K562 (cell line): ENCODE measurements around the gene CD164L2. TPM values are rescaled to one million over a fixed set of nuclear protein-coding genes. Genes with fewer than 3 reads are reported as not detected.

Source experiments
- CTBP1 ChIP-seq: fragments of 450-650 bp; IDR thresholded peaks from 2 replicates; pipeline ENCODE4 v1.6.1; 2016; ENCODE audit warnings: borderline replicate concordance
- ESRRA ChIP-seq: fragments of 450-650 bp; IDR thresholded peaks from 2 replicates; pipeline ENCODE4 v1.6.1; 2014; ENCODE audit warnings: low read depth, mild to moderate bottlenecking, moderate library complexity, borderline replicate concordance
- FUS ChIP-seq: fragments of 200-400 bp; formaldehyde crosslinking; optimal IDR thresholded peaks from 2 replicates; pipeline ENCODE3; 2017; ENCODE audit warnings: low read depth, low read length
- HDGF ChIP-seq: fragments of 450-650 bp; IDR thresholded peaks from 2 replicates; pipeline ENCODE4 v1.6.1; 2016
- IFI16 ChIP-seq: fragments of 250-450 bp; sonication (Bioruptor Pico); IDR thresholded peaks from 2 replicates; pipeline ENCODE4 v2.1.2; 2022; ENCODE audit warnings: mild to moderate bottlenecking, inconsistent platforms
- JUNB ChIP-seq: fragments of 450-650 bp; formaldehyde crosslinking; conservative IDR thresholded peaks from 2 replicates; pipeline ENCODE4 v1.4.0; 2020; ENCODE audit warnings: mild to moderate bottlenecking
- KDM4B ChIP-seq, 2 experiments: fragments of 450-650 bp in 1 of 2; sonication (generic) in 1 of 2; IDR thresholded peaks; 2 replicates each; pipeline ENCODE4 v1.6.1; 2016 to 2017; ENCODE audit warnings: borderline replicate concordance in 2 of 2, antibody characterized with exemption in 1 of 2, low read depth in 1 of 2, mild to moderate bottlenecking in 1 of 2
- MTF1 ChIP-seq: fragments of 250-450 bp; sonication (Bioruptor Pico); IDR thresholded peaks from 2 replicates; pipeline ENCODE4 v1.9.0; 2021; ENCODE audit warnings: moderate library complexity, mild to moderate bottlenecking, inconsistent platforms, borderline replicate concordance
- NFATC3 ChIP-seq: fragments of 450-650 bp; IDR thresholded peaks from 2 replicates; pipeline ENCODE4 v1.6.1; 2017; ENCODE audit warnings: mild to moderate bottlenecking
- NFIX ChIP-seq: fragments of 250-450 bp; sonication (Bioruptor Pico); IDR thresholded peaks from 2 replicates; pipeline ENCODE4 v1.4.0; 2020; ENCODE audit warnings: low read depth, mild to moderate bottlenecking, moderate library complexity
- RBM14 ChIP-seq: fragments of 200-400 bp; formaldehyde crosslinking; IDR thresholded peaks from 2 replicates; pipeline ENCODE4 v1.6.1; 2018; ENCODE audit warnings: low read depth, mild to moderate bottlenecking, low read length, moderate library complexity, borderline replicate concordance; ENCODE audit not compliant: insufficient read depth
- SAFB ChIP-seq: fragments of 200-400 bp; formaldehyde crosslinking; IDR thresholded peaks from 2 replicates; pipeline ENCODE4 v1.6.1; 2017; ENCODE audit warnings: low read depth, low read length, borderline replicate concordance
- SREBF1 ChIP-seq: fragments of 150-350 bp; IDR thresholded peaks from 2 replicates; pipeline ENCODE4 v1.6.1; 2014; ENCODE audit warnings: antibody characterized with exemption, low read depth, low read length, borderline replicate concordance
- SRSF7 ChIP-seq: fragments of 200-400 bp; formaldehyde crosslinking; optimal IDR thresholded peaks from 2 replicates; pipeline ENCODE3; 2017; ENCODE audit warnings: mild to moderate bottlenecking, low read depth, low read length
- TEAD4 ChIP-seq, 2 experiments: sonication (generic) in 1 of 2; formaldehyde crosslinking in 1 of 2; IDR thresholded peaks; 2 replicates each; pipeline versions ENCODE4 v1.6.1 to v1.8.0; 2012 to 2022; ENCODE audit warnings: borderline replicate concordance in 1 of 2, inconsistent platforms in 1 of 2, low read length in 1 of 2, mild to moderate bottlenecking in 1 of 2, missing genetic modification reagents in 1 of 2
- XRCC4 ChIP-seq: IDR thresholded peaks from one replicate; pipeline ENCODE4 v1.6.1; 2011; ENCODE audit not compliant: insufficient read depth, insufficient read length; ENCODE audit errors: extremely low read depth
- ZBTB2 ChIP-seq: fragments of 450-650 bp; IDR thresholded peaks from 2 replicates; pipeline ENCODE4 v1.6.1; 2016; ENCODE audit warnings: antibody characterized with exemption
- ZNF133 ChIP-seq: fragments of 250-450 bp; sonication (Bioruptor Pico); IDR thresholded peaks from 2 replicates; pipeline ENCODE4 v1.4.0; 2020; ENCODE audit warnings: mild to moderate bottlenecking
- ZNF3 ChIP-seq: fragments of 250-450 bp; sonication (Bioruptor Pico); IDR thresholded peaks from 2 replicates; pipeline ENCODE4 v1.5.0; 2021; ENCODE audit warnings: mild to moderate bottlenecking, moderate library complexity
- ZNF311 ChIP-seq: fragments of 250-450 bp; sonication (Bioruptor Pico); IDR thresholded peaks from 2 replicates; pipeline ENCODE4 v1.4.0; 2020; ENCODE audit warnings: mild to moderate bottlenecking, moderate library complexity
- ZNF444 ChIP-seq: fragments of 250-450 bp; sonication (Bioruptor Pico); IDR thresholded peaks from 2 replicates; pipeline ENCODE4 v1.4.0; 2020; ENCODE audit warnings: mild to moderate bottlenecking, moderate library complexity
- ZNF79 ChIP-seq: fragments of 250-450 bp; sonication (Bioruptor Pico); IDR thresholded peaks from 2 replicates; pipeline ENCODE4 v1.4.0; 2020; ENCODE audit warnings: low read depth, mild to moderate bottlenecking, moderate library complexity
- polyA plus RNA-seq, 8 experiments: library from polyadenylated mRNA; depleted of rRNA in 4 of 8; stranded (reverse) in 5 of 8; unstranded in 3 of 8; fragments of >200 nt; fragmentation: Nextera tagmentation in 2 of 8; fragmentation: Illumina TruSeq in 1 of 8; extraction: Ambion mirVana in 2 of 8; extraction: Trizol in 1 of 8; gene quantifications; 2 replicates each; pipeline versions ENCODE4 v1.2.1 to v1.2.3, GENCODE V29; 2011 to 2014; ENCODE audit warnings: inconsistent platforms in 1 of 8, missing spikeins in 1 of 8
- total RNA-seq, 7 experiments: library from RNA; depleted of rRNA in 6 of 7; stranded (reverse); fragments of >200 nt in 6 of 7; fragmentation: Illumina TruSeq in 2 of 7; extraction: Trizol in 2 of 7; gene quantifications; 2 replicates each; pipeline versions ENCODE4 v1.2.1 to v1.2.3, GENCODE V29; 2011 to 2021; ENCODE audit warnings: low replicate concordance in 1 of 7
- TF ChIP-seq, protein P1 (sequence below): fragments of 250-450 bp; sonication (Bioruptor Pico); IDR thresholded peaks from 2 replicates; pipeline ENCODE4 v1.5.0; 2020; ENCODE audit warnings: mild to moderate bottlenecking, borderline replicate concordance

The CD164L2 gene
- total and polyA plus RNA-seq, 9 of the 15 experiments (the other 6 are each of a cell fraction or from before 2014, with no cell fraction given), result 0.08 to 0.92 (median 0.38) TPM; not detected in 1

- TF ChIP-seq TEAD4 (IDR thresholded peaks at IDR 0.05; ENCODE audit: low read length) (peak; percentile 86), TEAD4 (CRISPR knock-in tag; IDR thresholded peaks at IDR 0.05; ENCODE audit: borderline replicate concordance) (no peak), KDM4B (IDR thresholded peaks at IDR 0.05; ENCODE audit: borderline replicate concordance in 2 of 2, low read depth in 1 of 2) (no peak), ZNF133 (CRISPR knock-in tag) (no peak), ZBTB2 (peak; percentile 87; the same call in 1 of the 2 replicates), SAFB (no peak), NFATC3 (no peak), RBM14 (no peak), IFI16 (CRISPR knock-in tag) (no peak), NFIX (no peak), SREBF1 (no peak), SRSF7 (no peak), XRCC4 (no peak), ZNF3 (CRISPR knock-in tag) (no peak), ZNF311 (CRISPR knock-in tag) (no peak), ZNF444 (CRISPR knock-in tag) (no peak), CTBP1 (peak; percentile 98), JUNB (CRISPR knock-in tag) (no peak), HDGF (peak; percentile 74; the same call in 1 of the 2 replicates), ZNF79 (CRISPR knock-in tag) (no peak), MTF1 (CRISPR knock-in tag) (no peak), FUS (no peak), ESRRA (peak; percentile 59; the same call in 1 of the 2 replicates)
- TF ChIP-seq, protein P1, sequence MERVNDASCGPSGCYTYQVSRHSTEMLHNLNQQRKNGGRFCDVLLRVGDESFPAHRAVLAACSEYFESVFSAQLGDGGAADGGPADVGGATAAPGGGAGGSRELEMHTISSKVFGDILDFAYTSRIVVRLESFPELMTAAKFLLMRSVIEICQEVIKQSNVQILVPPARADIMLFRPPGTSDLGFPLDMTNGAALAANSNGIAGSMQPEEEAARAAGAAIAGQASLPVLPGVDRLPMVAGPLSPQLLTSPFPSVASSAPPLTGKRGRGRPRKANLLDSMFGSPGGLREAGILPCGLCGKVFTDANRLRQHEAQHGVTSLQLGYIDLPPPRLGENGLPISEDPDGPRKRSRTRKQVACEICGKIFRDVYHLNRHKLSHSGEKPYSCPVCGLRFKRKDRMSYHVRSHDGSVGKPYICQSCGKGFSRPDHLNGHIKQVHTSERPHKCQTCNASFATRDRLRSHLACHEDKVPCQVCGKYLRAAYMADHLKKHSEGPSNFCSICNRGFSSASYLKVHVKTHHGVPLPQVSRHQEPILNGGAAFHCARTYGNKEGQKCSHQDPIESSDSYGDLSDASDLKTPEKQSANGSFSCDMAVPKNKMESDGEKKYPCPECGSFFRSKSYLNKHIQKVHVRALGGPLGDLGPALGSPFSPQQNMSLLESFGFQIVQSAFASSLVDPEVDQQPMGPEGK (CRISPR knock-in tag), result 0 out of 2 replicates have a peak, but pooled peaks have one; percentile 42
Observed at GRCh38 chr1:27428316-27429028, 45.3 kb upstream of the CD164L2 start (continued).
